ENCODE results near the gene HTRA2.
A peak's percentile ranks its signal among the peaks of the same experiment; 100 is the strongest.

GRCh38 chr2:74528600-74529356, 955 bp upstream of the HTRA2 start:
- TF ChIP-seq CTCF (IDR thresholded peaks at IDR 0.05; ENCODE audit: low read depth, low read length), result no peak
- TF ChIP-seq, protein P1, sequence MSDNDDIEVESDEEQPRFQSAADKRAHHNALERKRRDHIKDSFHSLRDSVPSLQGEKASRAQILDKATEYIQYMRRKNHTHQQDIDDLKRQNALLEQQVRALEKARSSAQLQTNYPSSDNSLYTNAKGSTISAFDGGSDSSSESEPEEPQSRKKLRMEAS (IDR thresholded peaks at IDR 0.05; ENCODE audit: low read depth, low read length), result peak; percentile 55; the same call in 1 of the 2 replicates
